Astrocyte (in vitro differentiated cells and primary cell): ENCODE data around the gene MBNL2. TPM values are rescaled to one million over a fixed set of nuclear protein-coding genes. Genes with fewer than 3 reads are reported as not detected.
A peak's percentile ranks its signal among the peaks of the same experiment; 100 is the strongest.

Experiments
- DNase-seq: peaks from one replicate; pipeline ENCODE4 v3.0.0-alpha.2; 2010; ENCODE audit warnings: low read depth
- FAIRE-seq: peaks from 2 replicates; lab custom pipeline; 2011; peaks lifted over from hg19 to GRCh38; lab: Jason Lieb, UNC
- H2AFZ ChIP-seq: 2 replicates; pipeline ENCODE4 v1.6.0; 2012; ENCODE audit warnings: low read depth, low read length, inconsistent platforms
- H3K27ac ChIP-seq: 2 replicates; pipeline ENCODE4 v1.5.1; 2011; ENCODE audit warnings: low read depth, low read length, inconsistent platforms
- H3K27me3 ChIP-seq: 2 replicates; pipeline ENCODE4 v1.6.0; 2011; ENCODE audit warnings: low read length, inconsistent platforms; ENCODE audit not compliant: insufficient read depth
- H3K36me3 ChIP-seq: 2 replicates; pipeline ENCODE4 v1.5.1; 2011; ENCODE audit warnings: low read length, inconsistent platforms; ENCODE audit not compliant: insufficient read depth
- H3K4me1 ChIP-seq: 2 replicates; pipeline ENCODE4 v1.5.1; 2011; ENCODE audit warnings: low read length, inconsistent platforms; ENCODE audit not compliant: insufficient read depth
- H3K4me2 ChIP-seq: 2 replicates; pipeline ENCODE4 v1.6.0; 2012; ENCODE audit warnings: low read length, inconsistent platforms
- H3K4me3 ChIP-seq: 2 replicates; pipeline ENCODE4 v1.5.1; 2011; ENCODE audit warnings: low read depth, mild to moderate bottlenecking, low read length, inconsistent platforms; ENCODE audit not compliant: insufficient read depth
- H3K79me2 ChIP-seq: 2 replicates; pipeline ENCODE4 v1.6.0; 2012; ENCODE audit warnings: mild to moderate bottlenecking, low read length, inconsistent platforms; ENCODE audit not compliant: insufficient read depth
- H3K9ac ChIP-seq: 2 replicates; pipeline ENCODE4 v1.6.0; 2012; ENCODE audit warnings: mild to moderate bottlenecking, low read length, inconsistent platforms
- H3K9me3 ChIP-seq: 2 replicates; pipeline ENCODE4 v1.5.1; 2012; ENCODE audit warnings: low read depth, mild to moderate bottlenecking, low read length, inconsistent platforms; ENCODE audit not compliant: insufficient read depth
- H4K20me1 ChIP-seq: 2 replicates; pipeline ENCODE4 v1.6.0; 2012; ENCODE audit warnings: low read length, inconsistent platforms; ENCODE audit not compliant: insufficient read depth
- H3K27ac Mint-ChIP-seq: one replicate; pipeline ENCODE4 v1.8.0; 2021; ENCODE audit warnings: mild to moderate bottlenecking, mixed read lengths; ENCODE audit not compliant: unreplicated experiment
- H3K27me3 Mint-ChIP-seq: one replicate; pipeline ENCODE4 v1.8.0; 2021; ENCODE audit warnings: low read depth, mixed read lengths; ENCODE audit not compliant: unreplicated experiment
- H3K36me3 Mint-ChIP-seq: one replicate; pipeline ENCODE4 v1.8.0; 2021; ENCODE audit warnings: low read depth, mixed read lengths; ENCODE audit not compliant: unreplicated experiment
- H3K4me1 Mint-ChIP-seq: one replicate; pipeline ENCODE4 v1.8.0; 2021; ENCODE audit warnings: low read depth, mixed read lengths; ENCODE audit not compliant: unreplicated experiment
- H3K4me3 Mint-ChIP-seq: one replicate; pipeline ENCODE4 v1.8.0; 2021; ENCODE audit warnings: mild to moderate bottlenecking, moderate library complexity, mixed read lengths; ENCODE audit not compliant: unreplicated experiment
- H3K9me3 Mint-ChIP-seq: one replicate; pipeline ENCODE4 v1.8.0; 2021; ENCODE audit warnings: mild to moderate bottlenecking, mixed read lengths; ENCODE audit not compliant: unreplicated experiment
- CTCF ChIP-seq: IDR thresholded peaks from 2 replicates; pipeline ENCODE4 v1.5.1; 2011; ENCODE audit warnings: low read depth, mild to moderate bottlenecking, inconsistent platforms, low read length, moderate library complexity; ENCODE audit not compliant: insufficient read depth
- EZH2 ChIP-seq: IDR thresholded peaks from 2 replicates; pipeline ENCODE4 v1.6.1; 2012; ENCODE audit warnings: mild to moderate bottlenecking, low read length, inconsistent platforms; ENCODE audit not compliant: insufficient read depth
- total RNA-seq: library from RNA; stranded (reverse); gene quantifications from 2 replicates; pipeline ENCODE4 v1.2.1, GENCODE V29; 2021

Gene MBNL2
- total RNA-seq, 1 donor from 2014 or later = 66.5 TPM

DNA sequence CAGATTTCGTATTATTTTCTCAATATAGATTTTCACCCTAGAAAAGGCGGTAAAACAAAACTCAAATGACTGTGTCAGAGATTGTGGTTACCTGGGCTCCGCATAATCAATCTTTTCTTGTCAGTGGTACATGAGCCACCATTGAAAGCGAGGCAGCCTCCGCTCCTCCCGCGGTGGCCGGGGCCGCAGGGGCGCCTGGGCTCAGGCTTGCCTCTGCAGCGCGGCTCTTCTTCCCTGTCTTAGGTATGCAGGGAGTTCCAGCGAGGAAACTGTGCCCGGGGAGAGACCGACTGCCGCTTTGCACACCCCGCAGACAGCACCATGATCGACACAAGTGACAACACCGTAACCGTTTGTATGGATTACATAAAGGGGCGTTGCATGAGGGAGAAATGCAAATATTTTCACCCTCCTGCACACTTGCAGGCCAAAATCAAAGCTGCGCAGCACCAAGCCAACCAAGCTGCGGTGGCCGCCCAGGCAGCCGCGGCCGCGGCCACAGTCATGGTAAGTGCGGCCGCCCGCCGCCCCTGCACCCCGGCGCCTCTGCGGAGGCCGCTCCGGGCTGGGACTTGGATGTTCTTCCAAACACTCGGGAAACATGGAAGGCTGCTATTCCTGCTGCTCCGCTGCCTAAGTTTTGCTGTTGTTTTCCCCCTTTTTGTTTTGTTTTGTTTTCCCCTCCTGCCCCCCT, 124.6 kb downstream of the MBNL2 start:
- Mint-ChIP-seq H3K27me3 (no peaks in the 10 kb centered on the region), H3K27ac (no peak overlapping the region), H3K9me3 (peaks cover 4% of the 10 kb centered on the region), H3K36me3 (peaks cover 25% of the 10 kb centered on the region), H3K4me3 (no peak overlapping the region), H3K4me1 (peaks cover 4% of the 10 kb centered on the region)
- Histone ChIP-seq H3K27me3 (no peaks in the 10 kb centered on the region), H3K79me2 (peaks cover 9% of the 10 kb centered on the region), H2AFZ (no peak overlapping the region), H3K9ac (no peak overlapping the region), H3K4me1 (no peaks in the 10 kb centered on the region), H3K36me3 (peaks cover 23% of the 10 kb centered on the region), H3K27ac (no peak overlapping the region), H4K20me1 (peaks cover 10% of the 10 kb centered on the region), H3K4me3 (no peak overlapping the region), H3K4me2 (no peak overlapping the region), H3K9me3 (no peaks in the 10 kb centered on the region)
- TF ChIP-seq EZH2 (no peak), CTCF (no peak)
- FAIRE-seq (no peak), DNase-seq (no peak)

- peaks cover 31% of the 10 kb centered on the region for H3K36me3 Mint-ChIP-seq
- H3K4me2 ChIP-seq = no peak overlapping the region
- FAIRE-seq = peak; percentile 17
- H3K27ac ChIP-seq = no peak overlapping the region
- peaks cover 23% of the 10 kb centered on the region for H3K36me3 ChIP-seq
- DNase-seq = no peak
- peaks cover 4% of the 10 kb centered on the region for H3K9me3 Mint-ChIP-seq
- H3K4me3 ChIP-seq = no peak overlapping the region
- H3K27me3 Mint-ChIP-seq = no peaks in the 10 kb centered on the region
- H3K9me3 ChIP-seq = no peaks in the 10 kb centered on the region
- H3K79me2 ChIP-seq = peaks cover 9% of the 10 kb centered on the region
- no peak overlapping the region for H3K27ac Mint-ChIP-seq
- no peak overlapping the region for H3K4me3 Mint-ChIP-seq
- H4K20me1 ChIP-seq = peaks cover 10% of the 10 kb centered on the region
- H2AFZ ChIP-seq = no peak overlapping the region
- H3K9ac ChIP-seq = no peak overlapping the region
- no peaks in the 10 kb centered on the region for H3K27me3 ChIP-seq
- TF ChIP-seq EZH2 (no peak), CTCF (no peak)
- no peaks in the 10 kb centered on the region for H3K4me1 ChIP-seq
- peaks cover 4% of the 10 kb centered on the region for H3K4me1 Mint-ChIP-seq
These were observed 125.3 kb downstream of the MBNL2 start for GRCh38 chr13:97347255-97347932.
